Embryonic facial prominence (tissue), 1 donor: ENCODE measurements around the gene PSMD9.
"Not testable (repeated sequence)": the region's sequence is repeated elsewhere in the genome, so short reads cannot be mapped to it uniquely, and the experiment has no call there.

Experiments used
- DNase-seq: peaks from one replicate; pipeline ENCODE4 v3.0.0-alpha.2; 2016; ENCODE audit errors: extremely low spot score

The PSMD9 gene

DNA sequence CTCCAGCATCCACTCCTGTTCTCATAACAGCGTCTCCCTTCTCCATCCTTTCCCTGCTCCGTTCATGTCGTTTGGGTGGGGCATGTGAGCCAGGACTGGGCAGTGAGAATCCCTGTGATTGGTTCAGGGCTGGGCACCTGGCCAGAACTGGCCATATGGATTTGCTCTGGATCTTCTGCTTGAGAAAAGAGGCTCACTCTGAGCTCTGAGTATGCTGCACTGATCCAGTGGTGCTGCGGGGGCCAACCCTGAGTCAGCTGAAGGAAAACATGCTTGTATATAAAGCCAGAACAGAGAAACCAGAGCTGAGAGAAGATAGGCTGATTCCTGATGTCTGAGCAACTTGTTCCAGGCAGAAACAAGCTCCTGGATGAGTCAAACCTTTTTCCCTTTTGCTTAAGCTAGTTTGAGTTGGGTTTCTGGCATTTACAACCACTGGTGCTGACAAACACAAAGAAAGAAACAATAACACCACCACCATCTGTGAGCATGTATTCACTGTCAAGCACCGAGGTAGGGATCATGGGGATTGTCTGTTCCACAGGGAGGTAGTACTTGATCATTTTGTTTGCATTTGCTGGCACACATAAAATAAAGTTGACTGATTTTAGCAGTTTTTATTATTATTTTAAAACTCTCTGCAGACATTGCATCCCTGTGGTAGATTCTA, 15.9 kb upstream of the PSMD9 start:
- no peak for DNase-seq

DNA sequence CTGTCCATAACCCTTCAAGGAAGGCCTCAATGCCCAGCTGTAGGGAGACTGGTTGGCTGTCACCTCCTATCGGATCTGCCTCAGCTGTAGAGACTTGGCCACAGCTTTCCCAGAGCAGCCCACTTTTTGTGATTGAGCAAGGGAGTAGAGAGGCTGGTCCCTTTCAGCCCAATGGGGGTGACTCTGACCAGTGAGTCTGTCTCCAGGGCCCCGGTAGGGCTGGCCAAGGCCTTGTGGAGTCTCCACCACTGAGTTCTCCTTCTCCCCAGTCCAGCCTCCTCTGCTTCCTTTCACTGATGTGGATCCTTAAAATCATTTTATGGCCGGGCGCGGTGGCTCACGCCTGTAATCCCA, 15.4 kb upstream of the PSMD9 start:
- no peak for DNase-seq

DNA sequence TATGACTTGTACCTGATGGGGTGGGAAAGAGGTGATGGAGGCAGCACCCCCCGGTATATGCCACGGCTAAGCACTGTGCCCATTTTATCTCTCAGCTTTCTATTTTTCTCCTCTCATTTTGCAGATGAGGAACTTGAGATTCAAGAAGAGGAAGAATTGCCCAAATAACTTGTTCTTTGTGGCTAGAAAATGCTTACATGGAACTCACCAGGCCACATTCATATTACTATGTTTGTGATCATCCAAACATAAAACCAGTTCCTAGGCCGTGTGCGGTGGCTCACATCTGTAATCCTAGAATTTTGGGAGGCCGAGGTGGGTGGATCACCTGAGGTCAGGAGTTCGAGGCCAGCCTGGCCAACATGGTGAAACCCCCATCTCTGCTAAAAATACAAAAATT, 14.5 kb upstream of the PSMD9 start:
- DNase-seq = no peak

- DNase-seq = no peak
These were observed 13.0 kb upstream of the PSMD9 start for GRCh38 chr12:121875582-121875981.

DNA sequence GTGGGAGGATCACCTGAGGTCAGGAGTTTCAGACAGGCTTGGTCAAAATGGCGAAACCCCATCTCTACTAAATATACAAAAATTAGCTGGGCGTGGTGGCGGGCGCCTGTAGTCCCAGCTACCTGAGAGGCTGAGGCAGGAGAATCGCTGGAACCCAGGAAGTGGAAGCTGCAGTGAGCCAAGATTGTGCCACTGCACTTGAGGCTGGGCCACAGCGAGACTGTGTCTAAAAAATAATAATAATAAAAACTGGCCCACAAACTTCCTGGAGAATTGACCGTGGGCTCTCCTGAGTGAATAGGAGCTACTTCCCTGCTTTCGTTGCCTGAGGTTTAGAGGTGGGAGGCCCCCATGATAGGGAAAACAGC, 12.5 kb upstream of the PSMD9 start:
- DNase-seq = not testable (repeated sequence)

GRCh38 chr12:121883315-121883660, 5.3 kb upstream of the PSMD9 start:
- no peak for DNase-seq

DNA sequence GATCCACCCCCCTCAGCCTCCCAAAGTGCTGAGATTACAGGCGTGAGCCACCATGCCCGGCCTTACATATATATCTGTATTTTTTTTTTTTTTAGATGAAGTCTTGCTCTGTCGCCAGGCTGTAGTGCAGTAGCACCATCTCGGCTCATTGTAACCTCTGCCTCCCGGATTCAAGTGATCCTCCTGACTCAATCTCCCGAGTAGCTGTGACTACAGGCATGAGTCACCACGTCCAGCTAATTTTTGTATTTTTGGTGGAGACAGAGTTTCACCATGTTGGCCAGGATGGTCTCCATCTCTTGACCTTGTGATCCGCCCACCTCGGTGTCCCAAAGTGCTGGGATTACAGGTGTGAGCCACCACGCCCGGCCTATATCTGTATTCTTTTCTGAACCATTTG, 3.5 kb upstream of the PSMD9 start:
- not testable (repeated sequence) for DNase-seq

DNA sequence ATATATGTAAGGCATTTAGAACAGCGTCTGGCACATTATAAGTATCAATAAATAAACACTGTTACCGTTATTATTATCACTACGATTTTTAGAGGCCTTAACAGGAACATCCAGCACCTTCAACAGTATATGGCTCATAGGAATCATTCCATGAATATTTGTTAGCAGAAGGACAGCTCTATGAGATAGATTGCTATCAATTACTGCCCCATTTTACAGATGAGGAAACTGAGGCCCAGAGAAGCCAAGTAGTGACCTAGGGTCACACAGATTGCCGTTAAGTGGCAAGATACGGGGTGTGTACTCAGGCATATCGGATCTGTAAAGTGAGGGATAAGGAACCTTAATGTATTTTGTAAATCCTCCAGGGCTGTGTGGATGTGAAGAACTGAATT, 510 bp upstream of the PSMD9 start:
- no peak for DNase-seq

- no peak for DNase-seq
These were observed 659 bp downstream of the PSMD9 start for GRCh38 chr12:121889274-121889624.

GRCh38 chr12:121889661-121890060, 1.1 kb downstream of the PSMD9 start:
- not testable (repeated sequence) for DNase-seq

- DNase-seq = no peak
These were observed 4.3 kb downstream of the PSMD9 start for GRCh38 chr12:121892673-121893561.

GRCh38 chr12:121893961-121894460, 5.4 kb downstream of the PSMD9 start:
- no peak for DNase-seq

GRCh38 chr12:121894633-121895032, 6.0 kb downstream of the PSMD9 start:
- no peak for DNase-seq

- DNase-seq = no peak
These were observed 9.7 kb downstream of the PSMD9 start for GRCh38 chr12:121898287-121898686.

GRCh38 chr12:121899590-121899989, 11.0 kb downstream of the PSMD9 start:
- no peak for DNase-seq

GRCh38 chr12:121903202-121903601, 14.6 kb downstream of the PSMD9 start:
- DNase-seq = no peak

DNA sequence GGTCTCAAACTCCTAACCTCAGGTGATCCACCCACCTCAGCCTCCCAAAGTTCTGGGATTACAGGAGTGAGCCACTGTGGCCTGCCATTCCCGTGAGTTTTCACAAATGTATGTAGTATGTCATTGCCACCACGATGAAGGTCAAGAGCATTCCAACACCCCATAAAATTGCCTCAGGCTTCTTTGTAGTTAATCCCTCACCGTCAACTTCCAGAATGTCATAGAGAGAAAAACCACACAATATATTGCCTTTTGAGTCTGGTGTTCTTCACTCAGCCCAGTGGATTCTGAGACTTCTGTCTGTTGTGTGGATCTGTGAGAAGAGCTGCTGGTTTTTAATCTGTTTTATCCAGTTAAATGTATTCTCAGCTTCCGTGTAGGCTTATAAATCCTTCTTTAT, 17.2 kb downstream of the PSMD9 start:
- DNase-seq = no peak

DNA sequence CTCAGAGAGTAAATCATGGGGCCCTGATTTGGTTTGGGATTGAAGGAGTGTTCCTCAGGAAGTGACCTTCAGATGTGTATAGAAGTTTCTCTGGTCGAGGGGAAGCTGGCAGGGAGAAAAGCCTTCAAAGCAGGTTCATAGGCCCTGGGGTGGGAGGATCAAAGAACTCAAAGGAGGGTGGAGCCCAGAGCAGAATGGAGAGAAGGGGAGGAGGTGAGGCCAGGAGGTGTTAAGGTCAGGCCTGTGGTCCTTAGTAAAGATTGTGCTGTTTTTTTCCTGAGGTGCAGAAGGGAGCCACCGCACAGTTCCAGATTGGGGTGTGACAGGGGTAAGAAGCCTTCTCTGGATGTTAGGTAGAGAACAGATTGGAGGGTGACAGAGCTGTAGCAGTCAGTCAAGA, 20.1 kb downstream of the PSMD9 start:
- DNase-seq = no peak

DNA sequence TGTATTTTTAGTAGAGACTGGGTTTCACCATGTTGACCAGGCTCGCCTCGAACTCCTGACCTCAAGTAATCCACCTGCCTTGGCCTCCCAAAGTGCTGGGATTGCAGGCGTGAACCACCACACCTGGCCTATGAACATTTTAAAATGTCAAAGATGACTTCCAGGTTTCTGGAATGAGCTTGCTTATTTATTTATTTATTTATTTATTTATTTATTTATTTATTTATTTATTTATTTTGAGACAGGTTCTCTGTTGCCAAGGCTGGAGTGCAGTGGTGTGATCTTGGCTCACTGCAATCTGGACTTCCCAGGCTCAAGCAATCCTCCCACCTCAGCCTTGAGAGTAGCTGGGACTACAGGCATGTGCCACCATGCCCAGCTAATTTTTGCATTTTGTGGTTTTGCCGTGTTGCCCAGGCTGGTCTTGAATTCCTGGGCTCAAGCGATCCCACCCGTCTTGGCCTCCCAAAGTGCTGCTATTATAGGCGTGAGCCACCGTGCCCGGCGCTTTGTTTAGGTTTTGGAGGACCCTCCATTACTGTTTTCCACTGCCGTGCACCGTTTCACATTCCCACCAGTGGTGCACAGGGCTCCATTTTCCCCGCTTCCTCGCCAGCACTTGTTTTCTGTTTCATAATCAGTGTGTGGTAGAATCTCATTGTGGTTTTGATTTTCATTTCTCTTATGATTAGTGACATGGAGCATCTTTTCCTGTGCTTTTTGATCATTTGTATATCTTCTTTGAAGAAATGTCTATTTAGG, 23.4 kb downstream of the PSMD9 start:
- DNase-seq = no peak

- no peak for DNase-seq
These were observed 27.3 kb downstream of the PSMD9 start for GRCh38 chr12:121915841-121916321.

GRCh38 chr12:121916719-121917118, 28.1 kb downstream of the PSMD9 start:
- DNase-seq = no peak

- peak; percentile 62 for DNase-seq
These were observed 29.5 kb downstream of the PSMD9 start, which contains the start of gene CFAP251 for GRCh38 chr12:121917950-121918678. TSS of gene CFAP251 (plus strand) at chr12:121918592. CDS start at chr12:121921306, 2,714 bp downstream.
